GM12878 (cell line): ENCODE measurements around the gene ALB. TPM values are rescaled to one million over a fixed set of nuclear protein-coding genes. Genes with fewer than 3 reads are reported as not detected.

Source experiments
- ATAC-seq: fragments of 200-7000 bp; cut with Tn5 transposase; 3 replicates; pipeline ENCODE4 v1.9.1; 2020; ENCODE audit warnings: mild to moderate bottlenecking, moderate library complexity
- BruUV-seq: library from RNA; stranded (reverse); fragments of 400-500 nt; replicated peaks from 2 replicates; lab custom pipeline; 2021; lab: Mats Ljungman, UMichigan
- CTCF ChIA-PET: fragments of 300-600 bp; sonication (Branson Sonifier 250); formaldehyde crosslinking; extraction: SDS; loops from one replicate; lab custom pipeline; 2021; ENCODE audit warnings: inconsistent platforms; lab: Yijun Ruan, JAX
- POLR2A ChIA-PET: fragments of 350-600 bp; formaldehyde crosslinking; extraction: SDS; loops from one replicate; lab custom pipeline; 2021; ENCODE audit warnings: inconsistent platforms; lab: Charles Lee
- RAD21 ChIA-PET: fragments of 300-600 bp; sonication (Branson Sonifier 250); formaldehyde crosslinking; loops from one replicate; lab custom pipeline; 2023; ENCODE audit warnings: antibody characterized with exemption; ENCODE audit not compliant: unreplicated experiment; lab: Charles Lee
- SMC1A ChIA-PET: fragments of 300-600 bp; sonication (Branson Sonifier 250); formaldehyde crosslinking; loops from one replicate; lab custom pipeline; 2023; ENCODE audit not compliant: unreplicated experiment, uncharacterized antibody; lab: Charles Lee
- DNase-seq: peaks from one replicate; pipeline ENCODE4 v3.0.0-alpha.2; 2011; ENCODE audit warnings: low read depth, low spot score
- FAIRE-seq: peaks from 3 replicates; lab custom pipeline; 2011; peaks lifted over from hg19 to GRCh38; lab: Jason Lieb, UNC
- H2AFZ ChIP-seq: 2 replicates; pipeline ENCODE4 v1.6.0; 2011; ENCODE audit warnings: low read depth, low read length, control low read depth; ENCODE audit not compliant: control insufficient read depth
- H3K27ac ChIP-seq: 2 replicates; pipeline ENCODE4 v1.5.1; 2011; ENCODE audit warnings: control low read depth; ENCODE audit not compliant: control insufficient read depth, insufficient read depth
- H3K27me3 ChIP-seq, 2 experiments: replicated peaks in 1 of 2; 2 replicates each; pipeline versions ENCODE4 v1.6.0 to v1.6.1; 2011; ENCODE audit warnings: low read length in 1 of 2; ENCODE audit not compliant: control insufficient read depth in 2 of 2, insufficient read depth in 2 of 2
- H3K36me3 ChIP-seq, 2 experiments: 2 replicates each; pipeline ENCODE4 v1.5.1; 2011; ENCODE audit warnings: low read length in 1 of 2; ENCODE audit not compliant: control insufficient read depth in 2 of 2, insufficient read depth in 2 of 2
- H3K4me1 ChIP-seq: 2 replicates; pipeline ENCODE4 v1.6.1; 2011; ENCODE audit warnings: mild to moderate bottlenecking, low read length, moderate library complexity, mixed read lengths; ENCODE audit not compliant: control insufficient read depth, insufficient read depth
- H3K4me2 ChIP-seq: 2 replicates; pipeline ENCODE4 v1.6.0; 2011; ENCODE audit warnings: control low read depth; ENCODE audit not compliant: control insufficient read depth, insufficient read depth
- H3K4me3 ChIP-seq: fragments of 200-600 bp; sonication (generic); 2 replicates; pipeline ENCODE4 v1.5.1; 2016
- H3K79me2 ChIP-seq: 2 replicates; pipeline ENCODE4 v1.6.0; 2011; ENCODE audit warnings: low read length; ENCODE audit not compliant: control insufficient read depth, insufficient read depth
- H3K9ac ChIP-seq: 2 replicates; pipeline ENCODE4 v1.8.0; 2011; ENCODE audit warnings: low read length, control low read depth, mixed read lengths; ENCODE audit not compliant: control insufficient read depth, insufficient read depth
- H3K9me3 ChIP-seq: replicated peaks from 3 replicates; pipeline ENCODE4 v1.5.1; 2011; ENCODE audit warnings: mild to moderate bottlenecking, low read length; ENCODE audit not compliant: control insufficient read depth, insufficient read depth
- H4K20me1 ChIP-seq: 2 replicates; pipeline ENCODE4 v1.6.0; 2011; ENCODE audit not compliant: control insufficient read depth, insufficient read depth
- CEBPZ ChIP-seq: fragments of 150-350 bp; IDR thresholded peaks from 2 replicates; pipeline ENCODE4 v1.6.1; 2016; ENCODE audit warnings: low read depth, low read length
- CHD1 ChIP-seq: IDR thresholded peaks from 2 replicates; pipeline ENCODE4 v1.6.1; 2012; ENCODE audit warnings: low read depth, low read length, improper control_type of control experiment
- CREM ChIP-seq: IDR thresholded peaks from 2 replicates; pipeline ENCODE4 v1.6.1; 2014; ENCODE audit warnings: antibody characterized with exemption, low read depth
- EED ChIP-seq: sonication (generic); IDR thresholded peaks from 2 replicates; pipeline ENCODE4 v1.6.1; 2016; ENCODE audit warnings: antibody characterized with exemption, low read depth
- ELK1 ChIP-seq: IDR thresholded peaks from 2 replicates; pipeline ENCODE4 v1.6.1; 2012; ENCODE audit warnings: low read depth, low read length, improper control_type of control experiment
- FOXK2 ChIP-seq: fragments of 450-650 bp; IDR thresholded peaks from 2 replicates; pipeline ENCODE4 v1.6.1; 2017; ENCODE audit warnings: mild to moderate bottlenecking, moderate library complexity
- HSF1 ChIP-seq: fragments of 150-350 bp; IDR thresholded peaks from 2 replicates; pipeline ENCODE4 v1.6.1; 2014; ENCODE audit warnings: mild to moderate bottlenecking, low read depth, low read length
- MYB ChIP-seq: fragments of 150-350 bp; IDR thresholded peaks from 2 replicates; pipeline ENCODE4 v1.6.1; 2014; ENCODE audit warnings: mild to moderate bottlenecking, low read depth, low read length, borderline replicate concordance
- STAT1 ChIP-seq: fragments of 450-650 bp; conservative IDR thresholded peaks from 2 replicates; pipeline ENCODE4 v1.6.1; 2014; ENCODE audit warnings: antibody characterized with exemption, mild to moderate bottlenecking
- TAF1 ChIP-seq: IDR thresholded peaks from 2 replicates; pipeline ENCODE4 v1.6.1; 2011; ENCODE audit warnings: mild to moderate bottlenecking, low read depth, low read length, borderline replicate concordance
- ZBTB33 ChIP-seq: fragments of 450-650 bp; IDR thresholded peaks from 2 replicates; pipeline ENCODE4 v1.6.1; 2017; ENCODE audit warnings: mild to moderate bottlenecking
- ZNF384 ChIP-seq: IDR thresholded peaks from 2 replicates; pipeline ENCODE4 v1.6.1; 2012; ENCODE audit warnings: low read depth, mild to moderate bottlenecking, low read length, improper control_type of control experiment, borderline replicate concordance
- WGBS: methylation state at CpG from one replicate; pipeline ENCODE4 v1.1.6; 2016; ENCODE audit warnings: low lambda C conversion rate; ENCODE audit not compliant: insufficient replicate concordance, insufficient coverage; ENCODE audit errors: missing lambda C conversion rate; 5-methylcytosine and 5-hydroxymethylcytosine counted together
- in situ Hi-C: fragments of 300-500 bp; cut with MboI; formaldehyde crosslinking; loops from 9 replicates; pipeline ENCODE4 v1.14.3; 2018; ENCODE audit warnings: mixed read lengths
- intact Hi-C: fragments of 100-400 bp; cut with micrococcal nuclease; formaldehyde crosslinking; loops from one replicate; pipeline ENCODE4 v1.14.2; 2022; ENCODE audit not compliant: unreplicated experiment
- polyA plus RNA-seq, 11 experiments: library from polyadenylated mRNA; depleted of rRNA in 4 of 11; unstranded in 6 of 11; stranded (reverse) in 5 of 11; fragments of >200 nt; fragmentation: Nextera tagmentation in 4 of 11; fragmentation: Illumina TruSeq in 1 of 11; extraction: Ambion mirVana in 4 of 11; extraction: Trizol in 1 of 11; gene quantifications; 1 replicate in 1 of 11; 2 replicates in 10 of 11; pipeline versions ENCODE4 v1.2.1 to v1.2.3, GENCODE V29; 2011 to 2016; ENCODE audit warnings: inconsistent platforms in 2 of 11, missing spikeins in 2 of 11, low read depth in 1 of 11
- total RNA-seq, 4 experiments: library from RNA; depleted of rRNA in 3 of 4; stranded (reverse); fragments of >200 nt in 3 of 4; fragmentation: Illumina TruSeq in 1 of 4; extraction: Trizol in 1 of 4; gene quantifications; 2 replicates each; pipeline versions ENCODE4 v1.2.1 to v1.2.3, GENCODE V29; 2013 to 2021

The ALB gene
- total and polyA plus RNA-seq, 10 of the 15 experiments (the other 5 are each of a cell fraction or from before 2014, with no cell fraction given): 0.05 to 29.0 TPM; not detected in 8

GRCh38 chr4:73445383-73446335, 41.6 kb downstream of the ALB start:
- FAIRE-seq (no peak), ATAC-seq (no peak), DNase-seq (no peak)
- Histone ChIP-seq H3K27ac (no peak overlapping the region), H3K4me2 (no peak overlapping the region), H3K4me3 (no peak overlapping the region), H4K20me1 (no peaks in the 10 kb centered on the region), H3K4me1 (no peaks in the 10 kb centered on the region), H3K79me2 (no peaks in the 10 kb centered on the region), H2AFZ (no peak overlapping the region), H3K9me3 (no peaks in the 10 kb centered on the region), H3K9ac (no peak overlapping the region), H3K27me3 (no peaks in the 10 kb centered on the region; a peak in 1 of 4 replicates), H3K36me3 (no peaks in the 10 kb centered on the region)
- intact Hi-C loops: loop anchor here (1.0 to 5.0 kb wide), 3 partner anchors 104 to 207 kb away; no protein-coding TSS in a partner anchor
- CTCF ChIA-PET: interaction anchor here (0.7 to 5.7 kb wide), 49 partner anchors 7 to 689 kb away, joined by 3 to 53 read pairs (median 4); partner anchors contain the start of gene ANKRD17
- no TSS peak for BruUV-seq
- WGBS: 49% methylated on average over 7 of the region's 7 CpGs
- in situ Hi-C loops: loop anchor here (10.0 kb wide), 1 partner anchor 209 kb away; no protein-coding TSS in a partner anchor
- POLR2A ChIA-PET: no interaction called here
- SMC1A ChIA-PET: interaction anchor here (0.6 to 3.3 kb wide), 21 partner anchors 13 to 1066 kb away, joined by 3 to 28 read pairs (median 4); no protein-coding TSS in a partner anchor
- RAD21 ChIA-PET: interaction anchor here (0.8 to 1.9 kb wide), 8 partner anchors 11 to 423 kb away, joined by 3 to 16 read pairs (median 4); no protein-coding TSS in a partner anchor
- no peak for TF ChIP-seq CHD1
- TF ChIP-seq HSF1: no peak
- no peak for TF ChIP-seq CEBPZ
- no peak for TF ChIP-seq TAF1
- TF ChIP-seq STAT1: no peak
- no peak for TF ChIP-seq ZBTB33
- no peak for TF ChIP-seq ELK1
- TF ChIP-seq EED: no peak
- TF ChIP-seq MYB: no peak
- TF ChIP-seq ZNF384: no peak
- TF ChIP-seq FOXK2: no peak
- TF ChIP-seq CREM: no peak
